HepG2 (cell line): Measurements from ENCODE around the gene GEMIN4.

Experiments used
- EHMT2 ChIP-seq: fragments of 200-600 bp; sonication (generic); IDR thresholded peaks from 2 replicates; pipeline ENCODE4 v1.7.0; 2017; ENCODE audit warnings: antibody characterized with exemption, low read depth, low read length, borderline replicate concordance
- KAT8 ChIP-seq: IDR thresholded peaks from 2 replicates; pipeline ENCODE4 v1.6.1; 2016; ENCODE audit warnings: missing genetic modification reagents, missing compliant biosample characterization
- KLF9 ChIP-seq: IDR thresholded peaks from 2 replicates; pipeline ENCODE4 v1.6.1; 2016; ENCODE audit warnings: low read depth
- MZF1 ChIP-seq: sonication (generic); formaldehyde crosslinking; IDR thresholded peaks from 2 replicates; pipeline ENCODE4 v1.8.1; 2023; ENCODE audit warnings: mild to moderate bottlenecking, missing genetic modification reagents, borderline replicate concordance
- RFX5 ChIP-seq: IDR thresholded peaks from 2 replicates; pipeline ENCODE4 v1.6.1; 2011; ENCODE audit warnings: low read depth, low read length, improper control_type of control experiment
- TOPORS ChIP-seq: sonication (generic); formaldehyde crosslinking; IDR thresholded peaks from 2 replicates; pipeline ENCODE4 v1.8.0; 2023; ENCODE audit warnings: mild to moderate bottlenecking, missing genetic modification reagents
- ZNF235 ChIP-seq: sonication (generic); formaldehyde crosslinking; IDR thresholded peaks from 2 replicates; pipeline ENCODE4 v1.8.1; 2023; ENCODE audit warnings: mild to moderate bottlenecking, missing genetic modification reagents, borderline replicate concordance
- ZNF460 ChIP-seq: sonication (generic); formaldehyde crosslinking; IDR thresholded peaks from 2 replicates; pipeline ENCODE4 v1.5.1; 2020; ENCODE audit warnings: missing genetic modification reagents, mild to moderate bottlenecking, borderline replicate concordance
- TF ChIP-seq, protein P1 (sequence below): sonication (generic); formaldehyde crosslinking; IDR thresholded peaks from 2 replicates; pipeline ENCODE4 v1.4.0; 2020; ENCODE audit warnings: missing genetic modification reagents
- TF ChIP-seq, protein P2 (sequence below): sonication (generic); formaldehyde crosslinking; IDR thresholded peaks from 2 replicates; pipeline ENCODE4 v1.5.0; 2020; ENCODE audit warnings: mild to moderate bottlenecking, missing genetic modification reagents, moderate library complexity

DNA sequence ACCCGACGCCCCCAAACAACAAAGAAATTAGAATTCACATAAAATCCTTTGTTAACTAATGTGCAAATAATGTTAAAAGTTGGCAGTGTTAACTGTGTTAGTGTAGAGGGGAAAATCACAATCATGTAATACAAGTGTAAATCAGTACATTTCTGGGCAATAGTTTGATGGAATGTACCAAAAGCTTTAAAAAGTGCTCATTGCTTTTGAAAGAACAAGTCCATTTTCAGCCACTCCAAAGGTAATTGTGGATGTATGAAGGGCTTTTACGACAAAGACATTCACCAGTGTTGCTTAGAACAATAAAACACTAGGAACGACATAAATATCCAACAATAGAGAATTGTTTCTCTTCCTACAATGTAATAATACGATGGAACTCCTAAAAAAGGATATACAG is 21.0 kb upstream of the GEMIN4 start:
- TF ChIP-seq, protein P1, sequence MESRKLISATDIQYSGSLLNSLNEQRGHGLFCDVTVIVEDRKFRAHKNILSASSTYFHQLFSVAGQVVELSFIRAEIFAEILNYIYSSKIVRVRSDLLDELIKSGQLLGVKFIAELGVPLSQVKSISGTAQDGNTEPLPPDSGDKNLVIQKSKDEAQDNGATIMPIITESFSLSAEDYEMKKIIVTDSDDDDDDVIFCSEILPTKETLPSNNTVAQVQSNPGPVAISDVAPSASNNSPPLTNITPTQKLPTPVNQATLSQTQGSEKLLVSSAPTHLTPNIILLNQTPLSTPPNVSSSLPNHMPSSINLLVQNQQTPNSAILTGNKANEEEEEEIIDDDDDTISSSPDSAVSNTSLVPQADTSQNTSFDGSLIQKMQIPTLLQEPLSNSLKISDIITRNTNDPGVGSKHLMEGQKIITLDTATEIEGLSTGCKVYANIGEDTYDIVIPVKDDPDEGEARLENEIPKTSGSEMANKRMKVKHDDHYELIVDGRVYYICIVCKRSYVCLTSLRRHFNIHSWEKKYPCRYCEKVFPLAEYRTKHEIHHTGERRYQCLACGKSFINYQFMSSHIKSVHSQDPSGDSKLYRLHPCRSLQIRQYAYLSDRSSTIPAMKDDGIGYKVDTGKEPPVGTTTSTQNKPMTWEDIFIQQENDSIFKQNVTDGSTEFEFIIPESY (CRISPR knock-in tag) = no peak
- TF ChIP-seq ZNF460 (CRISPR knock-in tag) (no peak), TOPORS (CRISPR knock-in tag) (no peak), RFX5 (no peak), KAT8 (CRISPR knock-in tag) (no peak), EHMT2 (no peak), ZNF235 (CRISPR knock-in tag) (no peak), MZF1 (CRISPR knock-in tag) (no peak), KLF9 (CRISPR knock-in tag) (no peak)
- TF ChIP-seq, protein P2, sequence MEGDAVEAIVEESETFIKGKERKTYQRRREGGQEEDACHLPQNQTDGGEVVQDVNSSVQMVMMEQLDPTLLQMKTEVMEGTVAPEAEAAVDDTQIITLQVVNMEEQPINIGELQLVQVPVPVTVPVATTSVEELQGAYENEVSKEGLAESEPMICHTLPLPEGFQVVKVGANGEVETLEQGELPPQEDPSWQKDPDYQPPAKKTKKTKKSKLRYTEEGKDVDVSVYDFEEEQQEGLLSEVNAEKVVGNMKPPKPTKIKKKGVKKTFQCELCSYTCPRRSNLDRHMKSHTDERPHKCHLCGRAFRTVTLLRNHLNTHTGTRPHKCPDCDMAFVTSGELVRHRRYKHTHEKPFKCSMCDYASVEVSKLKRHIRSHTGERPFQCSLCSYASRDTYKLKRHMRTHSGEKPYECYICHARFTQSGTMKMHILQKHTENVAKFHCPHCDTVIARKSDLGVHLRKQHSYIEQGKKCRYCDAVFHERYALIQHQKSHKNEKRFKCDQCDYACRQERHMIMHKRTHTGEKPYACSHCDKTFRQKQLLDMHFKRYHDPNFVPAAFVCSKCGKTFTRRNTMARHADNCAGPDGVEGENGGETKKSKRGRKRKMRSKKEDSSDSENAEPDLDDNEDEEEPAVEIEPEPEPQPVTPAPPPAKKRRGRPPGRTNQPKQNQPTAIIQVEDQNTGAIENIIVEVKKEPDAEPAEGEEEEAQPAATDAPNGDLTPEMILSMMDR = no peak
